Measurements from ENCODE around the gene CHD9. TPM values are rescaled to one million over a fixed set of nuclear protein-coding genes. Genes with fewer than 3 reads are reported as not detected.

Gene CHD9
- total and polyA plus RNA-seq, 9 of the 15 experiments (the other 6 are each of a cell fraction or from before 2014, with no cell fraction given): 29.0 to 69.3 (median 40.6) TPM

DNA sequence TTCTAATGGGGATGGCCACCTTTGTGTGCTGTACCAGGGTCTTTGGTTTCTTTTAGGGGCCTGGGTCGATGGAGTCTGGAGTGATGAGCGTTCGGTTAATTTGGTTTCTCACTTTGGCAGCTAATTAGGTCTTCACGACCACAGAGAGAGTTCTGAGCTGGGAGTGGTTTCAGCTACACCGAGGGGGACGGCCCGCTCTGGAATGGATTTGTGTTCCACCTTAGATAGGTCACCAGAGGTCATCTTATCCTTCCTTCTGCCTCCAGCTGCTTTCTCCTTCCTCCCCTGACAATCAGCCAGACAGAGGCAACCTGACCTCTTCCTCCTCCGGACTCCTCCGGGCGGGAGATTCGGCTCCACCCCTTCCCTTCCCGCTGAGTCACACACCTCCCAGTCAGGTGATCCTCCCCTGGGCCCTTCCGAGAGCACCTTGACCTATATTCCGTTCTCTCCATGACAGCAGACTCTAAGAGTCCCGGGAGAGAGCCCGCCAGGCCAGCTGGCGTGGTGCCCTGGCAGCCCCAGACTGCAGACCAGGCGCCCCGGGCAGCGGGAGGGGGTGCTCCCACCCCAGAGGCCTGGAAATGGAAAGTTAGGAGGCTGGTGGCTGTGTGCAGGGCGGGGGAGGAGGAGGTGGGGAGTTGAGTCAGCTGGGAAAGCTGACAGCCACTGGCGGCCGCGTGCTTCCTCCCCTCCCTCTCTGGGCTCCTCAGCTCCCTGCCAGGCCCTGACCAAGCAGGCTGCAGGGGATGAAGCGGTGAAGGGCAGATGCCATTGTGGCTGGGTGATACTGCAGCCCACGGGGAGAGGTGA lies 44.7 kb downstream of the CHD9 start (continued):
- TF ChIP-seq SMARCA5 (IDR thresholded peaks at IDR 0.05) (0 out of 2 replicates have a peak, but pooled peaks have one; percentile 52), MAFF (IDR thresholded peaks at IDR 0.05; ENCODE audit: low read length) (peak; percentile 31; the same call in 1 of the 2 replicates), BRCA1 (IDR thresholded peaks at IDR 0.05) (no peak), BRCA1 (CRISPR knock-in tag; IDR thresholded peaks at IDR 0.05) (no peak), NONO (IDR thresholded peaks at IDR 0.05; ENCODE audit: low read depth in 2 of 2, low read length in 1 of 2) (peak in 1 of 2 experiments; percentile 62; a peak in 1 of 4 replicates), RAD21 (CRISPR knock-in tag; conservative IDR thresholded peaks at IDR 0.05 in 1 of 2, IDR thresholded peaks at IDR 0.05 in 1 of 2) (no peak), RB1 (IDR thresholded peaks at IDR 0.05; ENCODE audit: low read depth) (peak; percentile 83; the same call in 1 of the 2 replicates), CBFA2T2 (conservative IDR thresholded peaks at IDR 0.05) (peak; percentile 76), JUN (IDR thresholded peaks at IDR 0.05; ENCODE audit: borderline replicate concordance, low read depth, low read length) (peak; percentile 5), JUN (CRISPR knock-in tag; IDR thresholded peaks at IDR 0.05; ENCODE audit: borderline replicate concordance) (no peak), MEIS2 (IDR thresholded peaks at IDR 0.05; ENCODE audit: partially characterized antibody) (peak; percentile 4), MTA3 (IDR thresholded peaks at IDR 0.05; ENCODE audit: borderline replicate concordance) (peak; percentile 47; the same call in 1 of the 2 replicates), NFYB (IDR thresholded peaks at IDR 0.05; ENCODE audit: extremely low read depth, insufficient read length) (no peak), POLR2G (IDR thresholded peaks at IDR 0.05; ENCODE audit: low read depth, low read length) (peak; percentile 80), SOX6 (IDR thresholded peaks at IDR 0.05) (peak; percentile 55; the same call in 1 of the 2 replicates)
- TF ChIP-seq, protein P1, sequence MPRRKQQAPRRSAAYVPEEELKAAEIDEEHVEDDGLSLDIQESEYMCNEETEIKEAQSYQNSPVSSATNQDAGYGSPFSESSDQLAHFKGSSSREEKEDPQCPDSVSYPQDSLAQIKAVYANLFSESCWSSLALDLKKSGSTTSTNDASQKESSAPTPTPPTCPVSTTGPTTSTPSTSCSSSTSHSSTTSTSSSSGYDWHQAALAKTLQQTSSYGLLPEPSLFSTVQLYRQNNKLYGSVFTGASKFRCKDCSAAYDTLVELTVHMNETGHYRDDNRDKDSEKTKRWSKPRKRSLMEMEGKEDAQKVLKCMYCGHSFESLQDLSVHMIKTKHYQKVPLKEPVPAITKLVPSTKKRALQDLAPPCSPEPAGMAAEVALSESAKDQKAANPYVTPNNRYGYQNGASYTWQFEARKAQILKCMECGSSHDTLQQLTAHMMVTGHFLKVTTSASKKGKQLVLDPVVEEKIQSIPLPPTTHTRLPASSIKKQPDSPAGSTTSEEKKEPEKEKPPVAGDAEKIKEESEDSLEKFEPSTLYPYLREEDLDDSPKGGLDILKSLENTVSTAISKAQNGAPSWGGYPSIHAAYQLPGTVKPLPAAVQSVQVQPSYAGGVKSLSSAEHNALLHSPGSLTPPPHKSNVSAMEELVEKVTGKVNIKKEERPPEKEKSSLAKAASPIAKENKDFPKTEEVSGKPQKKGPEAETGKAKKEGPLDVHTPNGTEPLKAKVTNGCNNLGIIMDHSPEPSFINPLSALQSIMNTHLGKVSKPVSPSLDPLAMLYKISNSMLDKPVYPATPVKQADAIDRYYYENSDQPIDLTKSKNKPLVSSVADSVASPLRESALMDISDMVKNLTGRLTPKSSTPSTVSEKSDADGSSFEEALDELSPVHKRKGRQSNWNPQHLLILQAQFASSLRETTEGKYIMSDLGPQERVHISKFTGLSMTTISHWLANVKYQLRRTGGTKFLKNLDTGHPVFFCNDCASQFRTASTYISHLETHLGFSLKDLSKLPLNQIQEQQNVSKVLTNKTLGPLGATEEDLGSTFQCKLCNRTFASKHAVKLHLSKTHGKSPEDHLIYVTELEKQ (CRISPR knock-in tag; IDR thresholded peaks at IDR 0.05): no peak
- TF ChIP-seq, protein P2, sequence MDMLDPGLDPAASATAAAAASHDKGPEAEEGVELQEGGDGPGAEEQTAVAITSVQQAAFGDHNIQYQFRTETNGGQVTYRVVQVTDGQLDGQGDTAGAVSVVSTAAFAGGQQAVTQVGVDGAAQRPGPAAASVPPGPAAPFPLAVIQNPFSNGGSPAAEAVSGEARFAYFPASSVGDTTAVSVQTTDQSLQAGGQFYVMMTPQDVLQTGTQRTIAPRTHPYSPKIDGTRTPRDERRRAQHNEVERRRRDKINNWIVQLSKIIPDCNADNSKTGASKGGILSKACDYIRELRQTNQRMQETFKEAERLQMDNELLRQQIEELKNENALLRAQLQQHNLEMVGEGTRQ (CRISPR knock-in tag; IDR thresholded peaks at IDR 0.05): peak; percentile 76
- TF ChIP-seq, protein P3, sequence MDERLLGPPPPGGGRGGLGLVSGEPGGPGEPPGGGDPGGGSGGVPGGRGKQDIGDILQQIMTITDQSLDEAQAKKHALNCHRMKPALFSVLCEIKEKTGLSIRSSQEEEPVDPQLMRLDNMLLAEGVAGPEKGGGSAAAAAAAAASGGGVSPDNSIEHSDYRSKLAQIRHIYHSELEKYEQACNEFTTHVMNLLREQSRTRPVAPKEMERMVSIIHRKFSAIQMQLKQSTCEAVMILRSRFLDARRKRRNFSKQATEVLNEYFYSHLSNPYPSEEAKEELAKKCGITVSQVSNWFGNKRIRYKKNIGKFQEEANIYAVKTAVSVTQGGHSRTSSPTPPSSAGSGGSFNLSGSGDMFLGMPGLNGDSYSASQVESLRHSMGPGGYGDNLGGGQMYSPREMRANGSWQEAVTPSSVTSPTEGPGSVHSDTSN (CRISPR knock-in tag; IDR thresholded peaks at IDR 0.05; ENCODE audit: low read depth): no peak
- TF ChIP-seq, protein P3 (tag; conservative IDR thresholded peaks at IDR 0.05; ENCODE audit: low read depth): no peak
